NK-92 treated with Interleukin-12 subunit alpha and Interleukin-12 subunit beta, amount 100 ng/mL, for 24 hours (cell line): Measurements from ENCODE around the gene KDM3A.

Experiments used
- DNase-seq: peaks from one replicate; lab custom pipeline; 2025; lab: John Stamatoyannopoulos, UW

KDM3A gene

DNA sequence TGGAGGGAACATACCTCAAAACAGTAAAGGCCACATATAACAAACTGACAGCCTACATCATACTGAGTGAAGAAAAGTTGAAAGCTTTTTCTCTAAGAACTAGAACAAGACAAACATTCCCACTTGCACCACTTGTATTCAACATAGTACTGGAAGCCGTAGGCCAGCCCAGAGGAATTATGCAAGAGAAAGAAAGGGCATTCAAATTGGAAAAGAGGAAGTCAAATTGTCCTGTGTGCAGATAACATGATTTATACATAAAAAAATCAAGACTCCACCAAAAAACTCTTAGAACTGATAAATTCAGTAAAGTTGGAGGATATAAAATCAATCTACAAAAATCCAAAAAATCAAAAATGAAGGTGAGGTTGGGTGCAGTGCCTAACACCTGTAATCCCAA, 8.0 kb upstream of the KDM3A start:
- no peak for DNase-seq

DNA sequence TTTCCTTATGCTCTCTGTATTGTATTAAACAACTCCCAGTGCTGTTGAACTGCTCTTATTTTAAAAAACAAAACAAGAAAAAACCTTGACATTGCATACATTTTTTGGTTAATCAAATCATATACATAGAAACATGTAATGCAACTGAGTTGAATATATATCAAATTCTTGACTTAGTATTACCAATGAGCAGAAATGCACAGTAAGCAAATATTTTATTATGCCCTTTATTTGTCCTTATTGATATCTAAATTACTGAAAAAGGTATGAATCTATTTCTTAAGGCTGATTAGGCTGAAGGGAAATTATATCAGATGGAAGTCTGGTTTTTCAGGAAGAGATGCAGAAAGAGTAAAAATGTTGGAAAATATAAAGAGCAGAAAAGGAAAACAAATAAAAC, 6.9 kb upstream of the KDM3A start:
- no peak for DNase-seq

DNA sequence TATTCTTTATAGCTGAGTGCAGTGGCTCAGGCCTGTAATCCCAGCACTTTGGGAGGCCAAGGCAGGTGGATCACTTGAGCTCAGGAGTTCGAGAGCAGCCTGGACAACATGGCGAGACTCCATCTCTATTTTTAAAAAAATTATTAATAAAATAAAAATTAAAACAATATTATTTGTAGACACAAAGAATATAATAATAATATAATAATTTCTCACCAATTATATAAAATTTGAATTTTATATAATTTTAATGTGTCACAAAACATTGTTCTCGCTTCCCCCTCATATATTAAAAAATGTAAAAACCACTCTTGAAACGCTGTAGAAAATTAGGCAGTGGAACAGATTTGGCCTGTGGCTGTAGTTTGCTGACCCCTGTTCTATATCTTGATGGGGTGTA, 5.6 kb upstream of the KDM3A start:
- DNase-seq, result no peak

DNA sequence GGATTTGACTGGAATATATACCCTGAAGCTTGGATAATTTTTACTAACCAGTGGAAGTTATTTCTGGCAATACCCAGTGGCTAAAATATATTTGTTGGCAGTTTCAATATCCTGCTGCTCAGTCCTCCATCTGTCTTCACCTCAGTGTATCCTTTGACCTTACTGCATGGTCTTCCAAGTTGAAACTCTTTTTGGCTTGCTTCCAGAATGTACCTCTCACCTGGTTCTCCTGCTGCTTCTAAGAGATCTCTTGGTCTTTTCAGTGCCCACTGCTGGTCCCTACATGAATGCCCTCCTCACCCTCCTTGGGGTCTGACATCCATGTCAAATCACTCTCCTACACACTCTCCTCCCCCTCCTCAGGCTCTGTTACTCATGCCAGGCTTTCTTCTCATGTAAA, 4.8 kb upstream of the KDM3A start:
- DNase-seq, result no peak

DNA sequence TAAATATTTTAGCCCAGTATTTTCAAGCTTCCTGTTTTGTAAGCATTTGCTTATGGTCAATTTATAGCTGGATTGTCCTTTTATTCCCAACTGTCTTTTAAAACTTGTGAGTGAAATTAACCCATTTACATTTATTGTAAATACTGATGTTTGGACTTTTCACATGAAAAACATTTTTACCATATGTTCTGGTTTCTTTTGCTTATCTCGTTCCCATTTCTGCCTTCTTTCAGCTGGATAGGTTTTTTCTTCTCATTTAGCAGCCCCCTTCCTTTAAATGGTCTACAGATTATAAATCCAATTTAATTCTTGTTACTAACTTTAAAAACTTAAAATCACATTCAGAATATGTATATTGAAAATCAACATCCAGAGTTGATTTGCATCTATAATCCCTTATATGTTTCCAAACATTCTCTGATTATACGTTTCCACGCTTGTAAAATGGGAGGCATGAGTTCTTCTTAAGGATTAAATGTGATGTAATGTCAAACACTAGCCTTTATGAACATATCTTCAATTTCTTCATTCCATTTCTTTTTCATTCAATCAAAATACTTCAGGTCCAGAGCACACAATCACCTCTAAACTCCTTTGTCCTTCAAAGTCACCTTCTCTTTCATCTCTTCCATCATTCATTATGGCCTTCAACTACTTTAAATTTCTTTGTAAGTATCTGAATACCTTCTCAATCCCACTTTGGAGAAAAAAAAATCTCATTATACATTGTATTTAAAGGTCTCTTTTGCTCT, 1.1 kb upstream of the KDM3A start:
- no peak for DNase-seq

DNA sequence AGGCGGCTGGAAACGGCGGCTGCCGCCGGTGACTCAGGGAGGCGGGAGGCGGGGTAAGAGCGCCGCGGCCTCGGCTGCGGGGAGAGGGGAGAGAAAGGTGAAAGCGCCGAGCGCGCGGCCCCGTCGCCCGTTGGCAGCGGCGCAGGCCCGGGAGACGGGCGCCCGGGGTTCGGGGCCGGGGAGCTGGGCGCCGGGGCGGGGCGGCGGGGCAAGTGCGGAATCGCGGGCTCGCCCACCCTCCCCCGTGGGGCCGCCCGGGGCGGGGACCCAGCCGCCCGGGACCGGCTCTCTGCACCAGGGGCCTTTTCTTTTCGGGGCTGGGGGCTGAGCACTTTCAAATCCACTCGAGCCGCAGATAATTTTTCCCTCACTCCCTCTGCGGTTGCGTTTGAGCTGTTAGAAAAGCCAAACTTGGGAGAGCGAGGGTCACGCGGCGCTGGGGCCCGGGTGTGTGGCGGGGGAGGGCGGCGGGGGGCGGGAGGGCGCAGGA, 266 bp downstream of the KDM3A start:
- DNase-seq, result no peak

DNA sequence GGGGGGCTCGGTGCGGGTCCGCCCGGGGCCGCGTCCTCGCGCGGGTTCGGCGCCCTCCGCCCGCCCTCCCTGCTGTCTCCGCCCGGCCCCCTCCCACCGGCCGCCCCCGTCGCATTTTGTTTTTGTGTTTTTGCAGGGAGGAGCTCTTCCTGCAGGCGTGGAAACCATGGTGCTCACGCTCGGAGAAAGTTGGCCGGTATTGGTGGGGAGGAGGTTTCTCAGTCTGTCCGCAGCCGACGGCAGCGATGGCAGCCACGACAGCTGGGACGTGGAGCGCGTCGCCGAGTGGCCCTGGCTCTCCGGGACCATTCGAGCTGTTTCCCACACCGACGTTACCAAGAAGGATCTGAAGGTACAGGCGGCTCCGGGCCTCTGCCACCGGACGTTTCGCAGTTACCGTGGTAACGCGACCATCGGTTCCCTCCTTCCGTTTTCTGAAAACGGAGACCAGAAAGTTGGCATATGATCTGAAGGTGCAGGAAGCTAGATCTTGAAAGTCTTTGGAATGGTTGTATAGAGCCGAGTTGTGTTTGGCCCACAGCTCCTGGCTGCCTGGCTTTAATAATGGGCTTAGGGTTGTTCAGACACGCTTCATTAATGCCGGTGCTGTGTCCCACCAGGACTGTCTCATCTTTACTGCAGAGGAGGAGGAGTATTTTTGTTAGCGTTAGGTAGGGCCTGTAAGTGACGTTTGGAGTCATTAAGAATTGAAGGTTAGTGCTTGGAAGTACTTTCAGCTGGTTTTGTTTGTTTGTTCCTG, 891 bp downstream of the KDM3A start:
- DNase-seq, result peak; percentile 48

DNA sequence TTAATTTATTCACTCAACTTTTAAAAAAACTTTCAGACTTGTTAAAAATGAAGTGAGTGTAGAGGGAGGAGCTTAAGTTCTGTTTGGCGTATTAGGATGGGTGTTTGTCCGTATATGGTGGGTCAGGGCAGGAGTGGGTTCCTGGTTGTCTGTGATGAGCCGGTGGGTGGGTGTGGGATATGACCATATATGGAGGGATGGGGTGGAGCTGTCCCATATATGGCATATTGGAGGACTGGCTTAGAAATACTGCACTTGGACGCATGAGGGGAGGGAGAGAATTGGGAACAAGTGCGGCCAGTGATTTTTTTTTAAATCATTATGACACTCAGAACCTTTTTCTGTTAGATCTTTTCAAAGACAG, 1.5 kb downstream of the KDM3A start:
- peak; percentile 45 for DNase-seq

DNA sequence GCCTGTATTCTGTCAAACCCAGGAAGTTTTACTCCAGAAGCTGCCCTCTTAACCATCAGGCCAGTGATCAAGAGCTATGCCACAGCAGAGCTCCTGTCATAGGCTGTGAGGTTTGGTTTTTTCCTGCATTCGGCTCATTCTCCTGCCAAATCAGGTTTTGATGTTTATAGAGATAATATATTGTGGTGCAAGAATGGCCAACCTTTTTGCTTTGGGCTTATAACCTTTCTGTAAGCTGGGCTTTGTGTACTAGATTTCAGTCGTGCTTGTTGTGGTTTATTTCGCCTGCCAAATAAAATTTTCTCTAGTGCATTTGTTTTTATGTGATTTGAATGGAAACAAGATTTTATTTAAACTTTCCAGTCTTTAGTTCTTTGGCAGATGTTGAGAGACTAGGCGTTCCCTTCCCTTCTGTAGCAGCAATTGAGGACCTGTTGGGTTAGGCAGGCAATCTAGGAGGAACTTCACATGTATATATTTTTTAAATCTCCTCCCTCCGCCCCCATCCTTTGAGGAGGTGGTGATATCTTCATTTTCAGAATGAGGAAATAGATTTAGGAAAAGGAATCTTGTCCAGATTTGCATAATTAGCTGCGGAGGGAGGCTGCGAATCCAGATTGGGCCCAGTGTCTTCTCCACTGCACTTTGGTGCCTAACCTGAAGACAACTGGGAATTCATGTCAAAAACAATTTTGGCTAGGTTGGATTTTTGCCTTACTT, 2.6 kb downstream of the KDM3A start:
- DNase-seq, result no peak

DNA sequence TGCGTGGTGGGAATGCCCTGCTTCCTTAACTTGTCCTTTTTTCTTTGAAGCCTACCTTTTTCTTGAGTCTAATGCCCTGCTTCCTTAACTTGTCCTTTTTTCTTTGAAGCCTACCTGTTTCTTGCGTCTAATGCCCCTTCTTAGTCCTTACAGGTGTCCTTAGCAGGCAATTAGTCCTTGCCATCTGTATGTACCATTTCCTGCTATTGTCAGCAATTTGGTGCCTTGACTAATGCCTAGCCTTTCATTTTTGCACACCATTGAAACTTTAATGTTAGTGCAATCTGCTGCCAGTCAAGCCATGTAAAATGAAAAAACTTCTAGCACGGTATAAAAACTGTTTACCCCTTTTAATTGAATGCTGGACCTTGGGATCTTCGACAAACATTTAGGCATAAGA, 4.3 kb downstream of the KDM3A start:
- DNase-seq, result no peak

DNA sequence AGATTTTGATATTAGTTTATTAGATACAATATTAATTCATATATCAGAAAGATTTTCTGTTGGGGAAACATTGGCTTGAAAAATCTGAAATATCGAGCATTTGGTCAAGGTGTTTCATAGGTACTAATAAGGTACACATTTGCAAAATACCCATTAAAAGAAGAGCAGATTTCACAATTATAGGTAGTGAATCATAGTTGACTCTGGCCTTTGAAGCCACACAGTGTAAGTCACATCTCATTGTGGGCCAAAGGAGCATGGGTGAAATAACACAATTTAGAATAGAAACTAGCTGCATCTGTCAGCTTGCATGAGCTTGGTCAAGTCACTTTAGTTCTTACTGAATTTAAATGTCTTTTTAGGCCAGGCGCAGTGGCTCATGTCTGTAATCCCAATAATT, 4.9 kb downstream of the KDM3A start:
- DNase-seq, result no peak

DNA sequence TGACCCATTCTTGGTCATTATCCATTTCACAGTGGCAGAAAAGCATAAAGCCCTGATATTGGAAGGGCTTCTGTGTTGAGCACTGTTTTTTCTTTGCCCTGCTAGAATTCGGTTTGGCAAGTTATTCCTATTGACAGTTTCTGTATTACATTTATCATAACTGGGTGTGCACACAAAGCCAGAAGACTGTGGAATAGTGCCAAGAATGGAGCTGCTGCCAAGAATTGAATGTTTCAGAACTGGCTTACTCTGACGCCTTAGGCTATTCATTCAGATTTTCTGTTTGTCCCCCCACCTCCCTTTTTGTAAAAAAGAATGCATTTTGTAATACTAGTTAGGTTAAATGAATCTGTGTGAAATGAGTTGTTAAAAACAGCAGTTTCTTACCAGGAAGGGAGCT, 12.7 kb downstream of the KDM3A start:
- no peak for DNase-seq

DNA sequence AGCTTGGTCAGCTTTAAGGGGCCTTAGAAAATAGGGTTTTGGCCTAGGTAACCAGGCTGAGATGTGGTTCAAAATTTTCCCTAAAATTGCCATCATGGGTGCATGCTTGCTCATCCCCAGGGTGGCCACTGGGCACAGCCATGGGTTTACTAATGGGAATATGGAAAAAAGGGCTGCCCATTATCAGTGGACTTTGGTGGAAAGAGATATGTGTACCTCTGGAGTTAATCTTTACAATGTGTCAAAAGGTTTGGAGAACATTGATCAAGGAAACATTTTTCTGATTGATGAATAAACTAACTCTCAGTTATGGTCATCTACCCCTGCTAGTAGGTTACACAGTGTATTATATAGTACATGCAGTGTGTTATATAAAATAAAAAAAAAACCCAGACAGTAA, 13.1 kb downstream of the KDM3A start:
- DNase-seq, result no peak

DNA sequence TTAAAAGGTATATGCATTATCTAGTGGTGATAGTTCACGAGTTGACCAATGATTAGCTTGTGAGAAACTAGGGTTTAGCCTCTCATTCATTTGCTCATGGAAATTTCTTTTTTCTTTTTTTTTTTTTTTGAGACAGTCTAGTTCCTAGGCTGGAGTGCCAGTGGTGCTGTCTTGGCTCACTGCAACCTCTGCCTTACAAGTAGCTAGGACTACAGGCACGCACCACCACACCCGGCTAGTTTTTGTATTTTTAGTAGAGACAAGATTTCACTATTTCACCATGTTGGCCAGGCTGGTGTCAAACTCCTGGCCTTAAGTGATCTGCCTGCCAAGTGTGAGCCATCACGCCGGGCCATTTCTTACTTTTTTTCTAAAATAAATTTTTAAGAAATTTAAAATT, 14.0 kb downstream of the KDM3A start:
- no peak for DNase-seq

DNA sequence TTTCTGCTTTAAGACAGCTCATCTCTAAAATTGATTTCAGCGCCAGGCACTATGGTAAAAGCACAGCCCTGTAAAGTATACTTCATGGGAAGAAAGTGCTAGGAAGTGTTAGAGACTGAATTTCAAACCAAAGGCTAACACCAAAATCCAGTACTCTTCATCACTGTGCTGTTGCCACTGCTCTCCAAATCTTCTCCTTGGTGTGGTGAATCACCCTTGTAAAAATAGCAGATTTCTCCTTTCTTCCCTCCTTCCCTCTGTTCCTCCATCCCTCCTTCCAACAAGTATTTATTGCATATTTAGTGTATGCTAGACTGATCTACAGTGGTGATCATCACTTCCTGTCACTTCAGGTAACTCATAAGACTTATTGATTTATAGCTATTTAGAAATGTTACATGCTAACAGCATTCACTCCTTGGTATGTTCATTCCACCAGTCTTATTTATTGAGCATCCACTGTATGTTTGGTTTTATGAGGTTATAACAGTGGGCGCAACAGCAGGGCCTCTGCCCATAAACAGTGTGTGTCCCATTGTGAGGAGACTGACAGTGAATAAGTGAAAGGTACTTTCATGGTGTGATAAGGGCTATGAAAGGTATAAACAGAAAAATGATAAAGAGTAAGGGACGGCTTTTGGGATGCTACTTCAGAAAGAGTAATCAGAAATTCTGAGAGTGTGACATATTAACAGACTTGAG, 20.0 kb downstream of the KDM3A start:
- DNase-seq, result no peak

DNA sequence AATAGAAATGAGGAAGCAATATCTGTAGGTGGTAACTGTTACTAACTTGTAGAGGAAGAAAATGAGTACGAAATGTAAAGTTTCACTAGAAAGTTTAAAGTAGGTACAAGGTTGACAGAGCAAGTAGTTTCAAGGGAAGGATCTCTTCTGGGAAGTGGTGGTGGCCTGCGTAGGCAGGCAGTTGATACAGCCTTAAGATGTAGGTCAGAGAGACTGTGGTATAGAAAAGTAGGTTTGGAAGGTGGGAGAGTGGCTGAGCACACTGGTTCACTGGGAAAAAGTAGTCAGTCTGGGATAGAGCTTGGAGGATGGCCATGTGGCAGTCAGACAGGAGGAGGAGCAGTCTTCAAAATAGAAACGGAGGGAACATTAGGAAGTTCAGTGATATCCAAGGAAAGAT, 23.5 kb downstream of the KDM3A start:
- DNase-seq, result no peak

DNA sequence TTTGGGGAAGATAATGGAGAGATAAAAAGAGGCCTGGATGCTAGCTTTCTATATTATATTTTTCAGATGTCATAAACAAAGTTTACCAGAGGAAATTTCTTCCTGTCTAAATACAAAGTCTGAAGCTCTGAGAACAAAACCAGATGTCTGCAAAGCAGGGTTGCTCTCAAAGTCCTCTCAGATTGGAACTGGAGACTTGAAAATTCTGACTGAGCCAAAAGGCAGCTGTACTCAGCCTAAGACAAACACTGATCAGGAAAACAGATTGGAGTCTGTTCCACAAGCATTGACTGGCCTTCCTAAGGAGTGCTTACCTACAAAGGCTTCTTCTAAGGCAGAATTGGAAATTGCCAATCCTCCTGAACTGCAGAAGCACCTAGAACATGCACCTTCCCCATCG, 25.1 kb downstream of the KDM3A start:
- DNase-seq, result no peak

DNA sequence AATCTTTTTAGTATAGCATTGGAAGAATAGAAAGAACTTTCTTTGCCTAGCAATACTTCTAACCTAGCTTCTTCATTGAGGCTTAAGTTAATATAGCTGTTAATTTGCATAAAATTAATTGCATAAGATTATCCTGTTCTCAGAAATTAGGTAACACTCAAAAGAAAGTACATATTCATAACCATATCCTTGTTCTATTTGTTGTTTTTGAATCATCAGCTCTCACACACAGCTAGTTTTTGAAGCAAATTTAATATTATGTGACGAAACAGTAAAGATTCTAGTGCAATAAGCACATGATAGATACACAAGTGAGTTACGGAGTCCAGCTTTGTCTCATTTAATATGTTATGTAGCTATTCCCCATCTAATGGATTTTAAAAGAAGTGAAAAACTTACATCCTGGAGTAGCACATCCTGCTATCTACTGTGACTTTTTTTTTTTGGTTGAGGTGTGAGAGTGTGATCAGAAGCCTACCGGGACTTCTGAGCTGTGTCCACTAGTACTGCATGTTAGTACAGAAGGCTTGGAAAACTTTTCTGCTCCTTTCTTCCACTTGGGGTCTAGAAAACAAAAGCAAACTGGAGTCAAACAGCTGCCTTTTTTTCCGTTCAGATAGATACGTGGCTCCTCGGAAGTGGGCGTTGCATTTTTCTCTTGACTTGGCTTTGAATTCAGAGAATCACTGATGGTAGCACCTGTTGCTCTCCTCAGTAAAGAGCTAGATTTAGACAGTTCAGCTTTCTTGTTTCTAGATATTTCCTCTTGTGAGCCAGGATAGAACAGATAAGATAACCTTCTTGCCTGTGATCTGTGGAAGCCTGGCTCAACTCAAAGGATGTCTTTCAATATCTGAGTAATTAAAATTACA, 27.2 kb downstream of the KDM3A start:
- DNase-seq, result no peak

DNA sequence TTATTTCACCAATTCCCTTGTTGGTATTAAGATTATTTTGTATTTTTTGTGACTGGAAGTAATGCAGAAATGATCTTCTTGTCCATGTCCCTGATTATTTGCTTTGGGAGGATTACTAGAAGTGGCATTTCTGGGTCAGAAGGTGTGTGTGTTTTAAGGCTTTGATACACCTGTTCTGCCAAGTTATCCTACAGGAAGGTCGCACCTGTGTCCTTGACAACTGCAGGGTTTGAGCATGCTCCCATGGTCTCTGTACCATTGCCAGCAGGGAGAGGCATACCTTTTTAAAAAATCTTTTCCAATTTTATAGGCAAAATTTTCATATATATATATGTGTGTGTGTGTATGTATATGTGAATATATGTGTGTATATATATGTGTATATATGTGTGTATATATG, 29.7 kb downstream of the KDM3A start:
- no peak for DNase-seq

DNA sequence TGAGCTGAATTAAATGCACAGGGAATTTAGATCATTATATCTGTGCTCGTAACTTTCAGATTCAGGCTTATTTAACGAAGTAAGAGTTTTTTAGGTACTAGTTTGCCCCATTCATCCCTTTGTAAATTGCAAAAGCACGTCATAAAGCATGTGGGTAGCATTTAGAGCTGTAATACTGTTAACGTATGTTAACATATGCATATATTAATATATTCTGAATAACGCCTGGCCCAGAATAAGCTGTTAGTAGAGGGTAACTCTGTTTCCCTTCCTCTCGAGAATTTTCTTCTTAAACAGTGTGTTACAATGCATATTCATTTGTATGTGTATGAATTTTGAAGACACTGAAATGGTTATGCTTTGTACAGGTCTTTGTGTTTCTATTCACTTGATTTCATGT, 30.5 kb downstream of the KDM3A start:
- no peak for DNase-seq

DNA sequence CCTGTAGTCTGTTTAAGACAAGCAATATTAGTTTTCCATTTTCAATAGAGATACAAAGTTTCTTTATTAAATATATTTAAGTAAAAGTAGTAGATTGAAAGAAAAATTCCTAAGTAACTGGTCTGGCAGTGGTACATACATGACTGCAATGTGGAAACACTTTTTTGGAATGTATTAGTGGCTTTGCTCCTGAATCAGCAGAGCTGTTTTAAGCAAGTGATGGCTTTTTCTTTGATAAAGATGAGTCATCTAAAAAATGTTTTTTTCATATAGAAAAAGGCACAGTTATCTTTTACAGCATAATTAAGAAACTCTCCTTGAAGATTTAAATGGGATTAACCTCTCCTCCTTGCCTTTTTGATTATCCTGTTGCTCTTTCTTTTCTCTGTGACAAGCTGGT, 34.9 kb downstream of the KDM3A start:
- DNase-seq, result no peak
